Mammary epithelial cell (primary cell): ENCODE data around the gene C12orf60.

Experiments used
- EZH2 ChIP-seq: IDR thresholded peaks from 2 replicates; pipeline ENCODE4 v1.6.1; 2012; ENCODE audit warnings: low read length, inconsistent platforms, borderline replicate concordance
- TF ChIP-seq, protein P1 (sequence below), 2 donors: IDR thresholded peaks in 1 of 2; conservative IDR thresholded peaks in 1 of 2; 2 replicates each; pipeline ENCODE4 v1.5.1; 2011 to 2012; ENCODE audit warnings: inconsistent platforms in 2 of 2, low read length in 2 of 2, mild to moderate bottlenecking in 2 of 2, control low read depth in 1 of 2, low read depth in 1 of 2; ENCODE audit not compliant: insufficient read depth in 1 of 2; ENCODE audit errors: extremely low read depth in 1 of 2

DNA sequence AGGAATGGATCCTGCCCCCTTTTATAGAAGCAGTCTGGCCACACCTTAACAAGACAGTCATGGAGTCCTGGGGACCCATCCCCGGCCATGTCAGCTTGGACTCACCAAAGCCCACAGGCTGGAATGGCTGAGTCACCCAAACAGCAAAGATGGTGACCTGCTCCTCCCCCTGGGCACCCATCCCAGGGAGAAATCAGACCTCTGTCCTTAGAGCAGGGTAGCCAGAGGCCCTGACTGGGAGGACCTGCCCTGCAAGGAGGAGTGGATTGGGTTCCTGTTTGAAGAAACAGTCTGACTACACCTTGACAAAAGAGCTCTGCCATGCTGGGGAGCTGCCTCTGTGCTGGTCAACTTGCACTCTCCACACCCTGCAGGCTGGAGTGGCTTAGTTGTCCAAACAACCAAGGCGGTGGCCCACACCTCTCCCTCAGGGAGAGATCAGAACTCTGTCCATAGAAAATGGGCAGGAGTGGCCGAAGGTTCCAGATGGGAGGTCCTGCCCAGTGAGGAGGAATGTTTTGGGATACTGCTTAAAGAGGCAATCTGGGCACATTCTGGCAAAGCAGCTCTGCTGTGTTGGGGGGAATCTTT lies 65.5 kb downstream of the C12orf60 start:
- TF ChIP-seq, protein P1, sequence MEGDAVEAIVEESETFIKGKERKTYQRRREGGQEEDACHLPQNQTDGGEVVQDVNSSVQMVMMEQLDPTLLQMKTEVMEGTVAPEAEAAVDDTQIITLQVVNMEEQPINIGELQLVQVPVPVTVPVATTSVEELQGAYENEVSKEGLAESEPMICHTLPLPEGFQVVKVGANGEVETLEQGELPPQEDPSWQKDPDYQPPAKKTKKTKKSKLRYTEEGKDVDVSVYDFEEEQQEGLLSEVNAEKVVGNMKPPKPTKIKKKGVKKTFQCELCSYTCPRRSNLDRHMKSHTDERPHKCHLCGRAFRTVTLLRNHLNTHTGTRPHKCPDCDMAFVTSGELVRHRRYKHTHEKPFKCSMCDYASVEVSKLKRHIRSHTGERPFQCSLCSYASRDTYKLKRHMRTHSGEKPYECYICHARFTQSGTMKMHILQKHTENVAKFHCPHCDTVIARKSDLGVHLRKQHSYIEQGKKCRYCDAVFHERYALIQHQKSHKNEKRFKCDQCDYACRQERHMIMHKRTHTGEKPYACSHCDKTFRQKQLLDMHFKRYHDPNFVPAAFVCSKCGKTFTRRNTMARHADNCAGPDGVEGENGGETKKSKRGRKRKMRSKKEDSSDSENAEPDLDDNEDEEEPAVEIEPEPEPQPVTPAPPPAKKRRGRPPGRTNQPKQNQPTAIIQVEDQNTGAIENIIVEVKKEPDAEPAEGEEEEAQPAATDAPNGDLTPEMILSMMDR (conservative IDR thresholded peaks at IDR 0.05 in 1 of 2, IDR thresholded peaks at IDR 0.05 in 1 of 2; ENCODE audit: extremely low read depth in 1 of 2, insufficient read depth in 1 of 2, low read depth in 1 of 2, low read length in 2 of 2) = no peak
- TF ChIP-seq EZH2 = no peak
